SU-DHL-6 (cell line): ENCODE results near the gene SIK3.

ENCODE experiments used
- H2AFZ ChIP-seq: fragments of 200-600 bp; sonication (generic); 2 replicates; pipeline ENCODE4 v1.6.1; 2014; ENCODE audit warnings: low read depth, mild to moderate bottlenecking, moderate library complexity, mixed read lengths, antibody characterized with exemption, low read length; ENCODE audit not compliant: severe bottlenecking
- H3F3A ChIP-seq: fragments of 200-600 bp; shearing (Covaris generic); 2 replicates; pipeline ENCODE4 v1.6.0; 2016; ENCODE audit warnings: antibody characterized with exemption, mild to moderate bottlenecking; ENCODE audit not compliant: insufficient read depth
- H3K27ac ChIP-seq: fragments of 200-600 bp; sonication (generic); 2 replicates; pipeline ENCODE4 v1.5.1; 2016; ENCODE audit warnings: low read depth, mild to moderate bottlenecking, low read length, moderate library complexity, mixed read lengths
- H3K27me3 ChIP-seq: fragments of 200-600 bp; sonication (generic), shearing (Covaris generic); 2 replicates; pipeline ENCODE4 v1.6.0; 2014; ENCODE audit warnings: mild to moderate bottlenecking, low read length
- H3K36me3 ChIP-seq: fragments of 200-600 bp; sonication (generic); 2 replicates; pipeline ENCODE4 v1.6.1; 2014; ENCODE audit warnings: mild to moderate bottlenecking, low read length, mixed read lengths
- H3K4me2 ChIP-seq: fragments of 300-600, 200-600 bp; shearing (Covaris generic), sonication (generic); 2 replicates; pipeline ENCODE4 v1.6.0; 2014; ENCODE audit warnings: low read length, low read depth, mild to moderate bottlenecking; ENCODE audit not compliant: poor library complexity, severe bottlenecking
- H3K4me3 ChIP-seq: fragments of 200-600 bp; sonication (generic); 2 replicates; pipeline ENCODE4 v1.5.1; 2014; ENCODE audit warnings: antibody characterized with exemption, low read length, mild to moderate bottlenecking, mixed read lengths; ENCODE audit not compliant: insufficient read depth, poor library complexity, severe bottlenecking
- H3K79me2 ChIP-seq: fragments of 200-600 bp; sonication (generic); 2 replicates; pipeline ENCODE4 v1.6.1; 2014; ENCODE audit warnings: mild to moderate bottlenecking, low read length, moderate library complexity; ENCODE audit not compliant: insufficient read depth
- H3K9ac ChIP-seq: fragments of 200-600 bp; sonication (generic); 2 replicates; pipeline ENCODE4 v1.7.0; 2014; ENCODE audit warnings: mild to moderate bottlenecking, low read length
- H3K9me2 ChIP-seq: fragments of 200-600 bp; sonication (generic); replicated peaks from 2 replicates; pipeline ENCODE4 v1.6.1; 2014; ENCODE audit warnings: low read length; ENCODE audit not compliant: insufficient read depth
- H3K9me3 ChIP-seq: fragments of 200-600 bp; sonication (generic); 2 replicates; pipeline ENCODE4 v1.6.1; 2014; ENCODE audit warnings: low read length, mixed read lengths; ENCODE audit not compliant: insufficient read depth
- H4K20me1 ChIP-seq: fragments of 200-600 bp; sonication (generic); 2 replicates; pipeline ENCODE4 v1.6.1; 2014; ENCODE audit warnings: low read depth, mild to moderate bottlenecking, antibody characterized with exemption, low read length, moderate library complexity, mixed read lengths
- CTCF ChIP-seq: fragments of 200-600 bp; sonication (generic); IDR thresholded peaks from one replicate; pipeline ENCODE4 v1.5.1; 2017; ENCODE audit warnings: antibody characterized with exemption, mild to moderate bottlenecking, low read length, moderate library complexity; ENCODE audit not compliant: insufficient read depth, poor library complexity, severe bottlenecking
- EZH2phosphoT487 ChIP-seq: fragments of 200-600 bp; sonication (generic), shearing (Covaris generic); conservative IDR thresholded peaks from 2 replicates; pipeline ENCODE4 v1.6.1; 2018; ENCODE audit warnings: mild to moderate bottlenecking, antibody characterized with exemption, low read length, moderate library complexity, mixed read lengths

The SIK3 gene

DNA sequence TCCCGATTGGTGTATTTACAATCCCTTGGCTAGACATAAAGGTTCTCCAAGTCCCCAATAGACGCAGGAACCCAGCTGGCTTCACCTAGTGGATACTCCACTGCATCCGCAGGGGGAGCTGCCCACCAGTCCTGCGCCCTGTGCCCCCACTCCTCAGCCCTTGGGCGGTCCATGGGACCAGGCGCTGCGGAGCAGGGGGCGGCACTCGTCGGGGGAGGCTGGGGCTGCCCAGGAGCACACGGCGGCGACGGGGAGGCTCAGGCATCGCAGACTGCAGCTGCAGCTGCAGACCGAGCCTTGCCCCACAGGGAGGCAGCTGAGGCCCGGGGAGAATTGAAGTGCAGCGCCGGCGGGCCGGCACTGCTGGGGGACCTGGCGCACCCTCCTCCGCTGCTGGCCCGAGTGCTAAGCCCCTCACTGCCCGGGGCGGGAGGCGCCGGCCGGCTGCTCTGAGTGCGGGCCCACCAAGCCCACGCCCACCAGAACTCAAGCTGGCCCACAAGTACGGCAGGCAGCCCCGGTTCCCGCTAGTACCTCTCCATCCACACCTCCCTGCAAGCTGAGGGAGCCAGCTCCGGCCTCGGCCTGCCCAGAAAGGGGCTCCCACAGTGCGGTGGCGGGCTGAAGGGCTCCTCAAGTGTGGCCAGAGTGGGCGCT lies 12.2 kb upstream of the SIK3 start:
- Histone ChIP-seq H3K27me3 (no peaks in the 10 kb centered on the region), H3K9ac (no peak overlapping the region), H3F3A (no peaks in the 10 kb centered on the region), H3K79me2 (no peaks in the 10 kb centered on the region), H3K4me2 (no peak overlapping the region), H3K9me3 (no peaks in the 10 kb centered on the region), H4K20me1 (no peaks in the 10 kb centered on the region), H3K9me2 (no peaks in the 10 kb centered on the region), H3K27ac (no peak overlapping the region), H3K36me3 (no peaks in the 10 kb centered on the region), H2AFZ (no peak overlapping the region), H3K4me3 (no peak overlapping the region)
- no peak for TF ChIP-seq EZH2phosphoT487
- no peak for TF ChIP-seq CTCF

DNA sequence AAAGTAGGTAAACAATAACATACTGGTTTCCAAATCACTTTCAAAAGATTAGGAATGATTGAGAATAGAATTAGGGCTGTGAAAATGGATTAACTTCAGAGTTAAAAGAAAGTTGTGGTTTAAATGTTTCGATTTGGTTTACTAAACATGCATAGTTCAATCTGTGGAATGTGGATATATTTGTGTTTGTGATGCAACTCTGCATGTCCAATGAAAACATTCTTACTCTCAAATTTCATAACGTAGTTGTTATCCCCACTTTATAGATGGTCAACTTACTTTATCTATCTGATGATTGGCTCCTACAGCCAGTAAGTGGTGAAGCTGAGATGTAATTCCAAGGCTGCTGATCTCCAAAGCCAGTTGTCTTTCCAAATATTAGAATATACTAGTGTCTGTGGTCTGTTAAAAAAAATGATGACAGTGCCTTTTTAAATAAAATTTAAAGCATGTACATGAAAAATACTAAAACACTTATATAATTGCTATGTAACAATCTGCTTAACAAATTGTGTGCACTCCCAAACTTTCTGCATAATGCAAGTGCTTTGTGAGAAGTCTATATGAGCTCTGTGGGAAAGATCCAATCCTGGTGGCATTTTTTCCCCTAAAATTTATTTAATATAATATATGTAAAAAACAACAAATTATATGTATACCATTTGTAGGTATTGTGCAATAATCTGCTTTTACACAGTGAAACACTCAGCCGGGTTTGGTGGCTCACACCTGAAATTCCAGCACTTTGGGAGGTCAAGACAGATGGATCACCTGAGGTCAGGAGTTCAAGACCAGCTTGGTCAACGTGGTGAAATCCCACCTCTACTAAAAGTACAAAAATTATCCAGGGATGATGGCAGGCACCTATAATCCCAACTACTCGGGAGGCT lies 9.7 kb upstream of the SIK3 start:
- no peaks in the 10 kb centered on the region for H3K36me3 ChIP-seq
- H3K9ac ChIP-seq = no peak overlapping the region
- no peak overlapping the region for H3K4me3 ChIP-seq
- no peaks in the 10 kb centered on the region for H4K20me1 ChIP-seq
- H3K27ac ChIP-seq = no peak overlapping the region
- H3K27me3 ChIP-seq = no peaks in the 10 kb centered on the region
- H3K79me2 ChIP-seq = no peaks in the 10 kb centered on the region
- H2AFZ ChIP-seq = no peak overlapping the region
- H3K9me2 ChIP-seq = no peaks in the 10 kb centered on the region
- no peak overlapping the region for H3K4me2 ChIP-seq
- no peaks in the 10 kb centered on the region for H3K9me3 ChIP-seq
- no peak for TF ChIP-seq EZH2phosphoT487
- TF ChIP-seq CTCF = no peak
- H3F3A ChIP-seq = no peaks in the 10 kb centered on the region

GRCh38 chr11:117100556-117100955 lies 2.3 kb upstream of the SIK3 start:
- no peaks in the 10 kb centered on the region for H3K36me3 ChIP-seq
- H3K9me3 ChIP-seq = no peaks in the 10 kb centered on the region
- H3K27ac ChIP-seq = no peak overlapping the region
- TF ChIP-seq EZH2phosphoT487 = no peak
- TF ChIP-seq CTCF = no peak
- no peak overlapping the region for H3K4me3 ChIP-seq
- no peaks in the 10 kb centered on the region for H3K27me3 ChIP-seq
- no peak overlapping the region for H2AFZ ChIP-seq
- peaks cover 3% of the 10 kb centered on the region; the same call in 1 of the 2 replicates for H4K20me1 ChIP-seq
- no peak overlapping the region for H3K9ac ChIP-seq
- H3K4me2 ChIP-seq = no peak overlapping the region
- H3F3A ChIP-seq = peaks cover 7% of the 10 kb centered on the region
- H3K9me2 ChIP-seq = no peaks in the 10 kb centered on the region
- H3K79me2 ChIP-seq = peaks cover 23% of the 10 kb centered on the region
